GM23248 (cell line): ENCODE results near the gene OR6A2.

ENCODE experiments used
- EZH2 ChIP-seq: fragments of 200-600 bp; sonication (generic); IDR thresholded peaks from 2 replicates; pipeline ENCODE4 v1.6.1; 2018; ENCODE audit warnings: antibody characterized with exemption, mild to moderate bottlenecking; ENCODE audit not compliant: insufficient read depth, poor library complexity, severe bottlenecking
- EZH2phosphoT487 ChIP-seq: fragments of 200-600 bp; sonication (generic); IDR thresholded peaks from 2 replicates; pipeline ENCODE4 v1.6.1; 2018; ENCODE audit warnings: antibody characterized with exemption, moderate library complexity, mild to moderate bottlenecking, low read depth; ENCODE audit not compliant: insufficient read depth

DNA sequence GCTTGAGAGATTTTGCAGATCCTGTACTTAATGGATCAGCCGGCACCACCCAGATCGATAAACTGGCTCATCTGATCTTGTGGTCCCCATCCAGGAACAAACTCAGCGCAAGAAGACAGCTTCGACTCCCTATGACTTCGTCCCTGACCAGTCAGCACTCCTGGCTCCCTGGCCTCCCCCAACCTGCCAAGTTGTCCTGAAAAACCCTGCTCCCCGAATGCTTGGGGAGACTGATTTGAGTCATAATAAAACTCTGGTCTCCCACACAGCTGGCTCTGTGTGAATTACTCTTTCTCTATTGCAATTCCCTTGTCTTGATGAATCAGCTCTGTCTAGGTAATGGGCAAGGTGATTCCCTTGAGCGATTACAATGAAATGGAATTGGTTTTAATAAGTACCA is 57.2 kb downstream of the OR6A2 start:
- no peak for TF ChIP-seq EZH2
- no peak for TF ChIP-seq EZH2phosphoT487
